Hematopoietic multipotent progenitor cell treated with erythropoietin and hydrocortisone succinate and interleukin-3 and kit ligand, for 4 days (in vitro differentiated cells): ENCODE results near the gene SNX15.
A peak's percentile ranks its signal among the peaks of the same experiment; 100 is the strongest.

Experiments
- DNase-seq: peaks from one replicate; pipeline ENCODE4 v3.0.0-alpha.2; 2015

Gene SNX15

GRCh38 chr11:65058419-65059054, 31.3 kb downstream of the SNX15 start, which contains the start of gene NAALADL1:
NAALADL1 (minus strand) TSS chr11:65058553; CDS start chr11:65058521, 32 bp downstream.
- no peak for DNase-seq

GRCh38 chr11:65059523-65059922, 32.3 kb downstream of the SNX15 start:
- no peak for DNase-seq

GRCh38 chr11:65059959-65060824, 33.0 kb downstream of the SNX15 start:
- no peak for DNase-seq

GRCh38 chr11:65060913-65061408, 33.7 kb downstream of the SNX15 start:
- DNase-seq = peak; percentile 53

- no peak for DNase-seq
Observed at GRCh38 chr11:65063532-65063931, 36.3 kb downstream of the SNX15 start.

- no peak for DNase-seq
Observed at GRCh38 chr11:65064847-65065240, 37.6 kb downstream of the SNX15 start.

- DNase-seq = no peak
Observed at GRCh38 chr11:65065851-65066250, 38.6 kb downstream of the SNX15 start.

- DNase-seq = no peak
Observed at GRCh38 chr11:65066315-65066714, 39.1 kb downstream of the SNX15 start.

GRCh38 chr11:65066805-65067291, 39.6 kb downstream of the SNX15 start:
- DNase-seq = no peak

- DNase-seq = no peak
Observed at GRCh38 chr11:65067446-65067845, 40.2 kb downstream of the SNX15 start.

GRCh38 chr11:65069217-65069616, 42.0 kb downstream of the SNX15 start:
- DNase-seq = peak; percentile 41

- peak; percentile 18 for DNase-seq
Observed at GRCh38 chr11:65071907-65072630, 44.8 kb downstream of the SNX15 start.

- DNase-seq = no peak
Observed at GRCh38 chr11:65072631-65072966, 45.4 kb downstream of the SNX15 start.

GRCh38 chr11:65077451-65077850, 50.2 kb downstream of the SNX15 start:
- peak; percentile 21 for DNase-seq

- peak; percentile 80 for DNase-seq
Observed at GRCh38 chr11:65078151-65078550, 50.9 kb downstream of the SNX15 start.

GRCh38 chr11:65078786-65079342, 51.6 kb downstream of the SNX15 start:
- no peak for DNase-seq

GRCh38 chr11:65083134-65083833, 56.0 kb downstream of the SNX15 start:
- peak; percentile 23 for DNase-seq

GRCh38 chr11:65083834-65084597, 56.8 kb downstream of the SNX15 start, which contains the start of the genes CDCA5 and ZFPL1:
CDCA5 (minus strand) TSS chr11:65084040; CDS start chr11:65083978, 62 bp downstream.
ZFPL1 (plus strand) TSS chr11:65084222; CDS start chr11:65084699, 477 bp downstream.
- peak; percentile 98 for DNase-seq

- no peak for DNase-seq
Observed at GRCh38 chr11:65084598-65085375, 57.5 kb downstream of the SNX15 start.

GRCh38 chr11:65085446-65085845, 58.2 kb downstream of the SNX15 start:
- no peak for DNase-seq
